HCT116 (cell line): ENCODE measurements around the gene SMIM3. TPM values are rescaled to one million over a fixed set of nuclear protein-coding genes. Genes with fewer than 3 reads are reported as not detected.

Experiments used
- ATAC-seq: fragments of 200-7000 bp; cut with Tn5 transposase; 2 replicates; pipeline ENCODE4 v1.9.1; 2020; ENCODE audit warnings: mild to moderate bottlenecking, moderate library complexity
- BruUV-seq: library from RNA; stranded (reverse); fragments of 400-500 nt; replicated peaks from 2 replicates; lab custom pipeline; 2021; lab: Mats Ljungman, UMichigan
- CTCF ChIA-PET: fragments of 300-600 bp; sonication (Branson Sonifier 250); formaldehyde crosslinking; loops from one replicate; lab custom pipeline; 2021; ENCODE audit warnings: antibody characterized with exemption; lab: Charles Lee
- POLR2A ChIA-PET: fragments of 300-600, 350-600 bp; sonication (Branson Sonifier 250); formaldehyde crosslinking; loops from one replicate; lab custom pipeline; 2021; ENCODE audit warnings: antibody characterized with exemption; lab: Charles Lee
- RAD21 ChIA-PET, 2 experiments: fragments of 300-600 bp; sonication (Branson Sonifier 250); formaldehyde crosslinking; loops; one replicate each; lab custom pipeline; 2023; ENCODE audit warnings: low total read pairs in 2 of 2; ENCODE audit not compliant: uncharacterized antibody in 2 of 2, unreplicated experiment in 2 of 2, low non-redundant PET in 1 of 2; lab: Charles Lee
- DNase-seq: peaks from one replicate; pipeline ENCODE4 v3.0.0-alpha.2; 2010; ENCODE audit warnings: low read depth, low spot score
- H2AFZ ChIP-seq: fragments of 200-600 bp; shearing (Covaris generic), sonication (generic); 2 replicates; pipeline ENCODE4 v1.6.1; 2017; ENCODE audit warnings: low read depth, mixed run types, mixed read lengths, antibody characterized with exemption, low read length; ENCODE audit not compliant: poor library complexity, severe bottlenecking
- H3K27ac ChIP-seq: 2 replicates; pipeline ENCODE4 v1.5.1; 2012; ENCODE audit warnings: low read depth, low read length
- H3K27me3 ChIP-seq: fragments of 200-600 bp; sonication (generic); 2 replicates; pipeline ENCODE4 v1.6.1; 2016; ENCODE audit warnings: mixed run types, low read length, mixed read lengths; ENCODE audit not compliant: insufficient read depth
- H3K36me3 ChIP-seq, 2 experiments: fragments of 200-500 bp in 1 of 2; fragments of 200-600 bp in 1 of 2; sonication (Bioruptor generic) in 1 of 2; sonication (generic) in 1 of 2; 2 replicates each; pipeline versions ENCODE4 v1.5.1 to v1.6.1; 2014 to 2016; ENCODE audit warnings: low read length in 2 of 2, inconsistent platforms in 1 of 2, mixed read lengths in 1 of 2, mixed run types in 1 of 2; ENCODE audit not compliant: insufficient read depth in 2 of 2, control insufficient read depth in 1 of 2
- H3K4me1 ChIP-seq, 2 experiments: fragments of 200-600 bp in 1 of 2; sonication (generic) in 1 of 2; 2 replicates each; pipeline versions ENCODE4 v1.5.1 to v1.6.1; 2012 to 2017; ENCODE audit warnings: low read length in 2 of 2, inconsistent platforms in 1 of 2, mild to moderate bottlenecking in 1 of 2, mixed read lengths in 1 of 2, mixed run types in 1 of 2, moderate library complexity in 1 of 2; ENCODE audit not compliant: insufficient read depth in 2 of 2, control insufficient read depth in 1 of 2
- H3K4me2 ChIP-seq: fragments of 200-600 bp; sonication (generic); 2 replicates; pipeline ENCODE4 v1.6.1; 2017; ENCODE audit warnings: mixed run types, low read length, mixed read lengths
- H3K4me3 ChIP-seq, 2 experiments: fragments of 200-600 bp in 1 of 2; sonication (generic) in 1 of 2; replicated peaks in 1 of 2; 2 replicates each; pipeline ENCODE4 v1.5.1; 2011 to 2016; ENCODE audit warnings: low read length in 2 of 2, control low read depth in 1 of 2, low read depth in 1 of 2, mild to moderate bottlenecking in 1 of 2, mixed read lengths in 1 of 2, mixed run types in 1 of 2
- H3K79me2 ChIP-seq: fragments of 200-600 bp; sonication (generic); 2 replicates; pipeline ENCODE4 v1.6.1; 2017; ENCODE audit warnings: mild to moderate bottlenecking, mixed run types, low read length, moderate library complexity, mixed read lengths; ENCODE audit not compliant: insufficient read depth
- H3K9ac ChIP-seq: fragments of 200-600 bp; sonication (generic); 2 replicates; pipeline ENCODE4 v1.6.1; 2016; ENCODE audit warnings: low read length, mixed read lengths
- H3K9me2 ChIP-seq: fragments of 200-600 bp; sonication (generic), shearing (Covaris generic); 2 replicates; pipeline ENCODE4 v1.6.1; 2017; ENCODE audit warnings: mixed run types, mild to moderate bottlenecking, moderate library complexity; ENCODE audit not compliant: insufficient read depth
- H3K9me3 ChIP-seq, 2 experiments: fragments of 200-500 bp in 1 of 2; fragments of 200-600 bp in 1 of 2; sonication (Bioruptor generic) in 1 of 2; sonication (generic) in 1 of 2; 2 replicates each; pipeline ENCODE4 v1.6.1; 2014 to 2017; ENCODE audit warnings: low read length in 2 of 2, mixed read lengths in 2 of 2, inconsistent platforms in 1 of 2, low read depth in 1 of 2, mild to moderate bottlenecking in 1 of 2, mixed run types in 1 of 2, moderate library complexity in 1 of 2; ENCODE audit not compliant: control insufficient read depth in 1 of 2, insufficient read depth in 1 of 2
- H4K20me1 ChIP-seq: fragments of 200-600 bp; sonication (generic), shearing (Covaris generic); 2 replicates; pipeline ENCODE4 v1.6.1; 2017; ENCODE audit warnings: mixed run types, mild to moderate bottlenecking, moderate library complexity; ENCODE audit not compliant: insufficient read depth
- CEBPB ChIP-seq: IDR thresholded peaks from 2 replicates; pipeline ENCODE4 v1.6.1; 2012; ENCODE audit warnings: low read depth
- ELF1 ChIP-seq: IDR thresholded peaks from 2 replicates; pipeline ENCODE4 v1.6.1; 2012; ENCODE audit warnings: low read depth, borderline replicate concordance
- FOSL1 ChIP-seq: IDR thresholded peaks from 2 replicates; pipeline ENCODE4 v1.6.1; 2012; ENCODE audit warnings: low read depth
- JUND ChIP-seq: IDR thresholded peaks from 2 replicates; pipeline ENCODE4 v1.6.1; 2012
- RAD21 ChIP-seq: IDR thresholded peaks from 2 replicates; pipeline ENCODE4 v1.6.1; 2012; ENCODE audit warnings: low read depth, mild to moderate bottlenecking
- REST ChIP-seq: IDR thresholded peaks from 2 replicates; pipeline ENCODE4 v1.6.1; 2012; ENCODE audit warnings: low read depth
- SRF ChIP-seq: IDR thresholded peaks from 2 replicates; pipeline ENCODE4 v1.6.1; 2012; ENCODE audit warnings: low read depth
- intact Hi-C: fragments of 100-400 bp; cut with micrococcal nuclease; formaldehyde crosslinking; loops from 2 replicates; pipeline ENCODE4 v1.10.0; 2022
- total RNA-seq: library from RNA; stranded (reverse); gene quantifications from one replicate; pipeline ENCODE4 v1.2.1, GENCODE V29; 2021; ENCODE audit not compliant: unreplicated experiment
- TF ChIP-seq, protein P1 (sequence below), 3 experiments: fragments of 200-600 bp in 1 of 3; sonication (generic) in 1 of 3; IDR thresholded peaks in 2 of 3; conservative IDR thresholded peaks in 1 of 3; 2 replicates each; pipeline ENCODE4 v1.5.1; 2012 to 2017; ENCODE audit warnings: low read depth in 2 of 3, low read length in 2 of 3, antibody characterized with exemption in 1 of 3, borderline replicate concordance in 1 of 3, control low read depth in 1 of 3, mild to moderate bottlenecking in 1 of 3, mixed read lengths in 1 of 3, mixed run types in 1 of 3, moderate library complexity in 1 of 3; ENCODE audit not compliant: insufficient read depth in 1 of 3

SMIM3 gene
- total RNA-seq, 1 experiment from 2014 or later: 35.4 TPM

DNA sequence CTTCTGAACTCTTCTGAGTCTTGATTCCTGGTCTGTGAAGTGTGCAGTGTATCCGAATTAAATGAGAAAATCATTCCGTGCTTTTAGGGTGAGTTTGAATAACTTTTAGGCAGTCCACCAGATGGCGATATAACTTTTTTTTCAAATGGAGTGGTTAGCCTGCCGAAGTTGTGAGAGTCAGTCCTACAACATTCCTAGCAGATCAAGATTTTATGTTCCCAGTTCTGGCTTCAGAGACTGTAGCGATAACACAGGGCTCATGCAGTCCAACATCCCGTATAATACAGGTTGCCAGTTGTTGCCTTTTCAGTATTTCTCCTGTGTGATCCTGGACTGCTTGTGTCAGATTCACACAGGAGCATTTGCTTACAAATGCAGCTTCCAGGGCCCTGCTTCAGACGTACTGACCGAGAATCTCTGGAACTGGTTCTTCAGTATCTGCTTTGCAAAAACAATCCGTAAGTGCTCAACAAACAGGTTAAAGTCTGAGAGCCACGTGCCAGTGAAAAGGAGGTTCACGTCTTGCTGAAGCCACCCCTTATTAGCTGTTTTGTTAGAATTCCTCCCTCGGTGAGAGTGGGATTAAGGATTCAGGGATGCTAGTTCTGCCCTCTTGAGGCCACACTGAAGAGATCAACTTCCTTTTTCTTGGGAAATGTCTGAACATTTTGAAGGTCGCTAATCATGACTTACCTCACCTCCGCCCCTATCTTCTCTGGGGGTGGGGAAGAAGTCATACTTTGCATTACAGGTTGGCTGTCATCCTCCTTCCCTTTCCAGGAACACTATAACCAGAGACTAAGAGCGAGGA lies 22.8 kb downstream of the SMIM3 start:
- ChIA-PET CTCF (interaction anchor here (0.6 to 1.7 kb wide), 5 partner anchors 8 to 342 kb away, joined by 3 to 12 read pairs (median 4); partner anchors contain the start of gene SMIM3), POLR2A (interaction anchor here (1.1 kb wide), 1 partner anchor 22 kb away, joined by 3 read pairs; the partner anchor contains the start of gene SMIM3)

DNA sequence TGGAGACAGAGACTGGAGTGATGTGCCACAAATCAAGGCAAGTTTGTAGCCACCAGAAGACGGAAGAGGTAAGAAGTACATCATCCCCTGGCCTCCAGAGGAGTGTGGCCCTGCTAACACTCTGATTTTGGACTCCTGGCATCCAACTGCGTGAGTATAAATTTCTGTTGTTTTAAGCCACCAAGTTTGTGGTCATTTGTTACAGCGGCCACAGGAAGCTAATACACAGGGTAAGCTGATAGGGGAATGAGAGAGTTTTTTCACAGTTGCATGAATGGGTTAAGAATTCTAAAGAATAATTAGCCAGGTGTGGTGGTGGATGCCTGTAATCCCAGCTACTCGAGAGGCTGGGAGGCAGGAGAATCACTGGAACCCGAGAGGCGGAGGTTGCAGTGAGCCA lies 25.8 kb downstream of the SMIM3 start:
- Histone ChIP-seq H3K4me1 (peaks cover 0 to 14% of the 10 kb centered on the region in 2 experiments; a peak in 2 of 4 replicates), H3K27ac (no peak overlapping the region), H3K4me2 (no peak overlapping the region), H2AFZ (no peak overlapping the region), H3K9me3 (no peaks in the 10 kb centered on the region), H3K79me2 (no peaks in the 10 kb centered on the region), H3K9ac (no peak overlapping the region), H3K4me3 (no peak overlapping the region), H3K9me2 (no peaks in the 10 kb centered on the region), H3K36me3 (no peaks in the 10 kb centered on the region), H4K20me1 (no peaks in the 10 kb centered on the region), H3K27me3 (no peaks in the 10 kb centered on the region)
- ChIA-PET POLR2A (no interaction called here), RAD21 (no interaction called here), CTCF (no interaction called here)
- BruUV-seq: no TSS peak
- DNase-seq (no peak), ATAC-seq (no peak)
- intact Hi-C loops: no loop called here
- TF ChIP-seq SRF (no peak), ELF1 (no peak), FOSL1 (no peak), REST (no peak), CEBPB (no peak)
- TF ChIP-seq, protein P1, sequence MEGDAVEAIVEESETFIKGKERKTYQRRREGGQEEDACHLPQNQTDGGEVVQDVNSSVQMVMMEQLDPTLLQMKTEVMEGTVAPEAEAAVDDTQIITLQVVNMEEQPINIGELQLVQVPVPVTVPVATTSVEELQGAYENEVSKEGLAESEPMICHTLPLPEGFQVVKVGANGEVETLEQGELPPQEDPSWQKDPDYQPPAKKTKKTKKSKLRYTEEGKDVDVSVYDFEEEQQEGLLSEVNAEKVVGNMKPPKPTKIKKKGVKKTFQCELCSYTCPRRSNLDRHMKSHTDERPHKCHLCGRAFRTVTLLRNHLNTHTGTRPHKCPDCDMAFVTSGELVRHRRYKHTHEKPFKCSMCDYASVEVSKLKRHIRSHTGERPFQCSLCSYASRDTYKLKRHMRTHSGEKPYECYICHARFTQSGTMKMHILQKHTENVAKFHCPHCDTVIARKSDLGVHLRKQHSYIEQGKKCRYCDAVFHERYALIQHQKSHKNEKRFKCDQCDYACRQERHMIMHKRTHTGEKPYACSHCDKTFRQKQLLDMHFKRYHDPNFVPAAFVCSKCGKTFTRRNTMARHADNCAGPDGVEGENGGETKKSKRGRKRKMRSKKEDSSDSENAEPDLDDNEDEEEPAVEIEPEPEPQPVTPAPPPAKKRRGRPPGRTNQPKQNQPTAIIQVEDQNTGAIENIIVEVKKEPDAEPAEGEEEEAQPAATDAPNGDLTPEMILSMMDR (IDR thresholded peaks at IDR 0.05 in 2 of 3, conservative IDR thresholded peaks at IDR 0.05 in 1 of 3; ENCODE audit: borderline replicate concordance in 1 of 3, insufficient read depth in 1 of 3, low read depth in 2 of 3, low read length in 2 of 3): no peak

More for the DNA sequence above, 22.8 kb downstream of the SMIM3 start:
- Histone ChIP-seq H3K9me2 (no peaks in the 10 kb centered on the region), H2AFZ (peak overlapping the region; percentile 92), H3K36me3 (peaks cover 0 to 2% of the 10 kb centered on the region in 2 experiments; a peak in 1 of 4 replicates), H3K9me3 (no peaks in the 10 kb centered on the region), H3K9ac (peak overlapping the region; percentile 36), H4K20me1 (no peaks in the 10 kb centered on the region), H3K4me1 (peaks cover 0 to 14% of the 10 kb centered on the region in 2 experiments; a peak in 2 of 4 replicates), H3K4me2 (peak overlapping the region; percentile 81), H3K27me3 (no peaks in the 10 kb centered on the region), H3K27ac (peak overlapping the region; percentile 59), H3K79me2 (no peaks in the 10 kb centered on the region), H3K4me3 (peak overlapping the region; percentile 19 to 52)
- no TSS peak for BruUV-seq
- DNase-seq (peak; percentile 51), ATAC-seq (peak; percentile 84)
- RAD21 ChIA-PET: no interaction called here
- TF ChIP-seq RAD21 (peak; percentile 43), JUND (no peak)
- TF ChIP-seq, protein P1 (IDR thresholded peaks at IDR 0.05 in 2 of 3, conservative IDR thresholded peaks at IDR 0.05 in 1 of 3; ENCODE audit: borderline replicate concordance in 1 of 3, insufficient read depth in 1 of 3, low read depth in 2 of 3, low read length in 2 of 3): peak; percentile 33 to 73 (median 42); a peak in 5 of 6 replicates
- intact Hi-C loops: loop anchor here (1.0 kb wide), 1 partner anchor 46 kb away; no protein-coding TSS in a partner anchor
